GM21717 (cell line): Measurements from ENCODE around the gene KCNJ6.
"Not testable (repeated sequence)": the region's sequence is repeated elsewhere in the genome, so short reads cannot be mapped to it uniquely, and the experiment has no call there.

Experiments used
- ATAC-seq: cut with Tn5 transposase; IDR thresholded peaks from one replicate; pipeline ENCODE4 v1.9.1; 2021; ENCODE audit warnings: mild to moderate bottlenecking, moderate library complexity; ENCODE audit not compliant: unreplicated experiment

Gene KCNJ6

GRCh38 chr21:37686991-37687810 lies 229.1 kb downstream of the KCNJ6 start:
- no peak for ATAC-seq

GRCh38 chr21:37684547-37684946 lies 231.7 kb downstream of the KCNJ6 start:
- no peak for ATAC-seq

- no peak for ATAC-seq
Measured at GRCh38 chr21:37684115-37684493, 232.2 kb downstream of the KCNJ6 start.

- ATAC-seq: no peak
Measured at GRCh38 chr21:37683396-37684114, 232.7 kb downstream of the KCNJ6 start.

GRCh38 chr21:37682966-37683365 lies 233.3 kb downstream of the KCNJ6 start:
- ATAC-seq: no peak

- ATAC-seq: no peak
Measured at GRCh38 chr21:37677006-37677405, 239.3 kb downstream of the KCNJ6 start.

- no peak for ATAC-seq
Measured at GRCh38 chr21:37675202-37675801, 241.0 kb downstream of the KCNJ6 start.

- no peak for ATAC-seq
Measured at GRCh38 chr21:37673801-37674575, 242.3 kb downstream of the KCNJ6 start.

GRCh38 chr21:37671381-37671780 lies 244.9 kb downstream of the KCNJ6 start:
- ATAC-seq: no peak

GRCh38 chr21:37670883-37671282 lies 245.4 kb downstream of the KCNJ6 start:
- ATAC-seq: no peak

- ATAC-seq: no peak
Measured at GRCh38 chr21:37669249-37669648, 247.0 kb downstream of the KCNJ6 start.

GRCh38 chr21:37668462-37669239 lies 247.6 kb downstream of the KCNJ6 start:
- no peak for ATAC-seq

- ATAC-seq: no peak
Measured at GRCh38 chr21:37667380-37667779, 248.9 kb downstream of the KCNJ6 start.

GRCh38 chr21:37665230-37666024 lies 250.8 kb downstream of the KCNJ6 start:
- no peak for ATAC-seq

GRCh38 chr21:37662227-37662626 lies 254.0 kb downstream of the KCNJ6 start:
- not testable (repeated sequence) for ATAC-seq

GRCh38 chr21:37660709-37661108 lies 255.5 kb downstream of the KCNJ6 start:
- no peak for ATAC-seq

GRCh38 chr21:37659874-37660273 lies 256.4 kb downstream of the KCNJ6 start:
- no peak for ATAC-seq

GRCh38 chr21:37658817-37659458 lies 257.3 kb downstream of the KCNJ6 start:
- no peak for ATAC-seq
